ENCODE results near the gene OR1L8. TPM values are rescaled to one million over a fixed set of nuclear protein-coding genes. Genes with fewer than 3 reads are reported as not detected.

The OR1L8 gene
- total and polyA plus RNA-seq, 4 donors: 0.08 TPM; not detected in 3

DNA sequence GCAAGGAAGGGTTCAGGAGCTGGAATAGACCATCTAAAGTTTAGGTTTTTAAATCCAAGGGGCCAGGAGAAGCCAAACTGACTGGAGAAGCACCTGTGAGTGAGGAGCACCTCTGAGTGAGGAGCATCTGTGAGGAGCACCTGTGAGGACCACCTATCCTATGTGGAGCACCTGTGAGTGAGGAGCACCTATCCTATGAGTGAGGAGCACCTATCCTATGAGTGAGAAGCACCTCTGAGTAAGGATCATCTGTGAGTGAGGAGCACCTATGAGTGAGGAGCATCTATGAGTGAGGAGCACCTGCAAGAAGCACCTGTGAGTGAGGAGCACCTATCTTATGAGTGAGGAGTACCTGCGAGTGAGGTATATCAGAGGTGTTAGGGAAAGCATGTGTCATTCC is 23.4 kb upstream of the OR1L8 start (continued):
- TF ChIP-seq, protein P1, sequence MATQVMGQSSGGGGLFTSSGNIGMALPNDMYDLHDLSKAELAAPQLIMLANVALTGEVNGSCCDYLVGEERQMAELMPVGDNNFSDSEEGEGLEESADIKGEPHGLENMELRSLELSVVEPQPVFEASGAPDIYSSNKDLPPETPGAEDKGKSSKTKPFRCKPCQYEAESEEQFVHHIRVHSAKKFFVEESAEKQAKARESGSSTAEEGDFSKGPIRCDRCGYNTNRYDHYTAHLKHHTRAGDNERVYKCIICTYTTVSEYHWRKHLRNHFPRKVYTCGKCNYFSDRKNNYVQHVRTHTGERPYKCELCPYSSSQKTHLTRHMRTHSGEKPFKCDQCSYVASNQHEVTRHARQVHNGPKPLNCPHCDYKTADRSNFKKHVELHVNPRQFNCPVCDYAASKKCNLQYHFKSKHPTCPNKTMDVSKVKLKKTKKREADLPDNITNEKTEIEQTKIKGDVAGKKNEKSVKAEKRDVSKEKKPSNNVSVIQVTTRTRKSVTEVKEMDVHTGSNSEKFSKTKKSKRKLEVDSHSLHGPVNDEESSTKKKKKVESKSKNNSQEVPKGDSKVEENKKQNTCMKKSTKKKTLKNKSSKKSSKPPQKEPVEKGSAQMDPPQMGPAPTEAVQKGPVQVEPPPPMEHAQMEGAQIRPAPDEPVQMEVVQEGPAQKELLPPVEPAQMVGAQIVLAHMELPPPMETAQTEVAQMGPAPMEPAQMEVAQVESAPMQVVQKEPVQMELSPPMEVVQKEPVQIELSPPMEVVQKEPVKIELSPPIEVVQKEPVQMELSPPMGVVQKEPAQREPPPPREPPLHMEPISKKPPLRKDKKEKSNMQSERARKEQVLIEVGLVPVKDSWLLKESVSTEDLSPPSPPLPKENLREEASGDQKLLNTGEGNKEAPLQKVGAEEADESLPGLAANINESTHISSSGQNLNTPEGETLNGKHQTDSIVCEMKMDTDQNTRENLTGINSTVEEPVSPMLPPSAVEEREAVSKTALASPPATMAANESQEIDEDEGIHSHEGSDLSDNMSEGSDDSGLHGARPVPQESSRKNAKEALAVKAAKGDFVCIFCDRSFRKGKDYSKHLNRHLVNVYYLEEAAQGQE (IDR thresholded peaks at IDR 0.05): no peak

DNA sequence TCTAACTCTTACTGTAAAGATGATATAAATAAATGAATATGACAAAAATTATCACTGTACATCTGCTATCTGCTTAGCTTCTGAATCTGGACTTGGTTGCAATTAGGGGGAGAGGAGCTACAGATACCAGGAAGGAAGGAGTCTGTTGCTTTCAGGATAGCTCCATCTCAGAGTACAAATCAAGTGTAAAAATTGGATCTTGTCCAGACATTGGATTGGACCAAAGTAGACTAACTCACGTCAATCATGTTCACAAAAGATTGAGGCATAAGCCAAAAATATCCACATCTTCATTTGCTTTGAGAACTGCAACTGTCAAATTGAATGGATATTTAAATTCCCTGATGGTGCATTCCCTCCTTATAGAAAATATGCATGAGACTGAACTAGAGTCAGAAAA is 22.5 kb upstream of the OR1L8 start:
- peaks cover 0 to under 1% (median 0%) of the 10 kb centered on the region in 4 donors for H3K9me3 ChIP-seq (ENCODE audit: control insufficient read depth in 4 of 4, low read length in 3 of 4)
- TF ChIP-seq YY1 (IDR thresholded peaks at IDR 0.05): no peak
- no peak for TF ChIP-seq EGR1 (IDR thresholded peaks at IDR 0.05; ENCODE audit: low read depth in 2 of 2)
- TF ChIP-seq SP1 (IDR thresholded peaks at IDR 0.05): no peak
- DNase-seq (ENCODE audit: low spot score): no peak
- no peaks in the 10 kb centered on the region for H3K4me1 ChIP-seq (ENCODE audit: control insufficient read depth in 4 of 4, insufficient read depth in 4 of 4, low read length in 3 of 4)
- WGBS: 38% methylated on average over 1 of the region's 1 CpG
- H3K4me3 ChIP-seq (ENCODE audit: low read depth in 1 of 3, low read length in 3 of 3): no peak overlapping the region
- H3K27me3 ChIP-seq (ENCODE audit: control insufficient read depth in 4 of 4, insufficient read depth in 4 of 4, low read length in 3 of 4): no peaks in the 10 kb centered on the region
- no peaks in the 10 kb centered on the region for H3K36me3 ChIP-seq (ENCODE audit: control insufficient read depth in 4 of 4, insufficient read depth in 3 of 4, low read depth in 1 of 4, low read length in 3 of 4)
- H3K9ac ChIP-seq (ENCODE audit: low read depth in 1 of 2, low read length in 2 of 2): no peak overlapping the region
- H3K27ac ChIP-seq (ENCODE audit: low read depth in 1 of 2, low read length in 2 of 2): no peak overlapping the region

DNA sequence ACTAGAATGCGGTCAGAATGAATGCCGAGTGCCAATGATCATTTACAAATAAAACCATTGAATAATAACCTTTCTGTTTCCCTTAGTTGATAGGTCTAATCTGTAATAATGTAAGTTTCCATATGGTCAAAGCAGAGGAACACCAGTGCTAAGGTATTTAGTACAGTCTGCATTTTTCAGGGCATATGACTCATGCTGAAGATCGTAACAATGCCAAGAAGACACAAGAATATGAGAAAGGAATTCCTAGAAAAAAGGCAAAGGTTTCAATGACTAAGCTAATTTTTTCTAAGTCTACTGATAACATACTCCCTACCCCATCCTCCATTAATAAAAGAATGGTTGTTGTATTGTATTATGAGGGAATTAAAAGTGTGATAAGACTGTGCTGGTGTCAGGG is 2.8 kb downstream of the OR1L8 start:
- DNase-seq (ENCODE audit: low spot score): no peak
- no peak overlapping the region for H3K9ac ChIP-seq (ENCODE audit: low read depth in 1 of 2, low read length in 2 of 2)
- whole genome bisulfite sequencing: 82% methylated on average over 3 of the region's 3 CpGs
- H3K36me3 ChIP-seq (ENCODE audit: control insufficient read depth in 4 of 4, insufficient read depth in 3 of 4, low read depth in 1 of 4, low read length in 3 of 4): no peaks in the 10 kb centered on the region
- H3K9me3 ChIP-seq (ENCODE audit: control insufficient read depth in 4 of 4, low read length in 3 of 4): no peaks in the 10 kb centered on the region
- H3K27me3 ChIP-seq (ENCODE audit: control insufficient read depth in 4 of 4, insufficient read depth in 4 of 4, low read length in 3 of 4): no peaks in the 10 kb centered on the region
- TF ChIP-seq FOXA1 (IDR thresholded peaks at IDR 0.05) (no peak), JUND (IDR thresholded peaks at IDR 0.05) (peak in 1 of 2 donors; percentile 33), FOXA2 (IDR thresholded peaks at IDR 0.05) (no peak)
- no peaks in the 10 kb centered on the region for H3K4me1 ChIP-seq (ENCODE audit: control insufficient read depth in 4 of 4, insufficient read depth in 4 of 4, low read length in 3 of 4)
- H3K4me3 ChIP-seq (ENCODE audit: low read depth in 1 of 3, low read length in 3 of 3): no peak overlapping the region
- no peak overlapping the region for H3K27ac ChIP-seq (ENCODE audit: low read depth in 1 of 2, low read length in 2 of 2)

DNA sequence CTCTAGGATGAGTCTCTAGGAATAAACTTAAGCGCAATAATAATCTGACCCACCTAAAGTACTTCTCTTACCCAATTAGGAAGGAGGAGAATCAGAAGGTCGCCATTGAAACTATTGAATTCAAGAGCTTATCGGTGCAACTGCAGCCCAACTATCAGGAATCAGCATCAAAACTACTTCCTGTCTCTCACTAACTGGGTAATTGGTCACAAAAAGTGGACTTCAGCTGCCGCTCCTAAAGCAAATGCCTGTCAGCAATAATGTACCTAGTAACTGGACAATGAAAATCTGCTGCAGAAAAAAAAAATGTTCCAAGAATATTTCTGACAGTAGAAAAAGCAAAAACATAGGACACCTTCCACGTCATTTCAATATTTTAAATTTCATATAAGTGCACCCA is 3.3 kb downstream of the OR1L8 start:
- H3K9me3 ChIP-seq (ENCODE audit: control insufficient read depth in 4 of 4, low read length in 3 of 4): no peaks in the 10 kb centered on the region
- H3K4me3 ChIP-seq (ENCODE audit: low read depth in 1 of 3, low read length in 3 of 3): no peak overlapping the region
- H3K27me3 ChIP-seq (ENCODE audit: control insufficient read depth in 4 of 4, insufficient read depth in 4 of 4, low read length in 3 of 4): no peaks in the 10 kb centered on the region
- no peak overlapping the region for H3K27ac ChIP-seq (ENCODE audit: low read depth in 1 of 2, low read length in 2 of 2)
- H3K9ac ChIP-seq (ENCODE audit: low read depth in 1 of 2, low read length in 2 of 2): no peak overlapping the region
- 65% methylated on average over 5 of the region's 5 CpGs for WGBS
- no peaks in the 10 kb centered on the region for H3K36me3 ChIP-seq (ENCODE audit: control insufficient read depth in 4 of 4, insufficient read depth in 3 of 4, low read depth in 1 of 4, low read length in 3 of 4)
- TF ChIP-seq NR2F2 (IDR thresholded peaks at IDR 0.05): no peak
- no peak for TF ChIP-seq EGR1 (IDR thresholded peaks at IDR 0.05; ENCODE audit: low read depth in 2 of 2)
- TF ChIP-seq FOXA2 (IDR thresholded peaks at IDR 0.05): no peak
- no peak for TF ChIP-seq TAF1 (conservative IDR thresholded peaks at IDR 0.05)
- no peak for TF ChIP-seq HNF4G (IDR thresholded peaks at IDR 0.05)
- TF ChIP-seq, protein P1 (IDR thresholded peaks at IDR 0.05): no peak
- TF ChIP-seq, protein P2, sequence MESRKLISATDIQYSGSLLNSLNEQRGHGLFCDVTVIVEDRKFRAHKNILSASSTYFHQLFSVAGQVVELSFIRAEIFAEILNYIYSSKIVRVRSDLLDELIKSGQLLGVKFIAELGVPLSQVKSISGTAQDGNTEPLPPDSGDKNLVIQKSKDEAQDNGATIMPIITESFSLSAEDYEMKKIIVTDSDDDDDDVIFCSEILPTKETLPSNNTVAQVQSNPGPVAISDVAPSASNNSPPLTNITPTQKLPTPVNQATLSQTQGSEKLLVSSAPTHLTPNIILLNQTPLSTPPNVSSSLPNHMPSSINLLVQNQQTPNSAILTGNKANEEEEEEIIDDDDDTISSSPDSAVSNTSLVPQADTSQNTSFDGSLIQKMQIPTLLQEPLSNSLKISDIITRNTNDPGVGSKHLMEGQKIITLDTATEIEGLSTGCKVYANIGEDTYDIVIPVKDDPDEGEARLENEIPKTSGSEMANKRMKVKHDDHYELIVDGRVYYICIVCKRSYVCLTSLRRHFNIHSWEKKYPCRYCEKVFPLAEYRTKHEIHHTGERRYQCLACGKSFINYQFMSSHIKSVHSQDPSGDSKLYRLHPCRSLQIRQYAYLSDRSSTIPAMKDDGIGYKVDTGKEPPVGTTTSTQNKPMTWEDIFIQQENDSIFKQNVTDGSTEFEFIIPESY (IDR thresholded peaks at IDR 0.05): no peak
- TF ChIP-seq, protein P3, sequence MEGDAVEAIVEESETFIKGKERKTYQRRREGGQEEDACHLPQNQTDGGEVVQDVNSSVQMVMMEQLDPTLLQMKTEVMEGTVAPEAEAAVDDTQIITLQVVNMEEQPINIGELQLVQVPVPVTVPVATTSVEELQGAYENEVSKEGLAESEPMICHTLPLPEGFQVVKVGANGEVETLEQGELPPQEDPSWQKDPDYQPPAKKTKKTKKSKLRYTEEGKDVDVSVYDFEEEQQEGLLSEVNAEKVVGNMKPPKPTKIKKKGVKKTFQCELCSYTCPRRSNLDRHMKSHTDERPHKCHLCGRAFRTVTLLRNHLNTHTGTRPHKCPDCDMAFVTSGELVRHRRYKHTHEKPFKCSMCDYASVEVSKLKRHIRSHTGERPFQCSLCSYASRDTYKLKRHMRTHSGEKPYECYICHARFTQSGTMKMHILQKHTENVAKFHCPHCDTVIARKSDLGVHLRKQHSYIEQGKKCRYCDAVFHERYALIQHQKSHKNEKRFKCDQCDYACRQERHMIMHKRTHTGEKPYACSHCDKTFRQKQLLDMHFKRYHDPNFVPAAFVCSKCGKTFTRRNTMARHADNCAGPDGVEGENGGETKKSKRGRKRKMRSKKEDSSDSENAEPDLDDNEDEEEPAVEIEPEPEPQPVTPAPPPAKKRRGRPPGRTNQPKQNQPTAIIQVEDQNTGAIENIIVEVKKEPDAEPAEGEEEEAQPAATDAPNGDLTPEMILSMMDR (IDR thresholded peaks at IDR 0.05; ENCODE audit: low read depth, low read length, missing input control): no peak
- TF ChIP-seq YY1 (IDR thresholded peaks at IDR 0.05): no peak
- no peak for TF ChIP-seq JUND (IDR thresholded peaks at IDR 0.05)
- DNase-seq (ENCODE audit: low spot score): no peak
- H3K4me1 ChIP-seq (ENCODE audit: control insufficient read depth in 4 of 4, insufficient read depth in 4 of 4, low read length in 3 of 4): no peaks in the 10 kb centered on the region

Data from liver (tissue), 9 donors.